IMR-90 (cell line): ENCODE data around the gene OGFOD2. TPM values are rescaled to one million over a fixed set of nuclear protein-coding genes. Genes with fewer than 3 reads are reported as not detected.

Source experiments
- ATAC-seq: fragments of 200-7000 bp; cut with Tn5 transposase; 2 replicates; pipeline ENCODE4 v1.9.1; 2020; ENCODE audit warnings: low read depth, mild to moderate bottlenecking, moderate library complexity
- BruUV-seq: library from RNA; stranded (reverse); fragments of 400-500 nt; replicated peaks from 2 replicates; lab custom pipeline; 2021; lab: Mats Ljungman, UMichigan
- CTCF ChIA-PET: fragments of 300-600 bp; formaldehyde crosslinking; extraction: SDS; loops from one replicate; lab custom pipeline; 2021; ENCODE audit warnings: antibody characterized with exemption; lab: Yijun Ruan, JAX
- POLR2A ChIA-PET: fragments of 300-600 bp; sonication (Branson Sonifier 250); formaldehyde crosslinking; loops from one replicate; lab custom pipeline; 2022; ENCODE audit warnings: antibody characterized with exemption; ENCODE audit not compliant: unreplicated experiment; lab: Charles Lee
- DNase-seq: peaks from one replicate; pipeline ENCODE4 v3.0.0; 2013
- H2AFZ ChIP-seq: replicated peaks from 2 replicates; pipeline ENCODE3; 2013; ENCODE audit warnings: low read length, mild to moderate bottlenecking; ENCODE audit not compliant: poor library complexity
- H2AK5ac ChIP-seq: 2 replicates; pipeline ENCODE4 v1.6.1; 2013; ENCODE audit warnings: low read depth, low read length, inconsistent platforms
- H2AK9ac ChIP-seq: replicated peaks from 2 replicates; pipeline ENCODE3; 2013; ENCODE audit warnings: mild to moderate bottlenecking, low read depth, low read length, moderate library complexity; ENCODE audit not compliant: poor library complexity
- H2BK120ac ChIP-seq: 2 replicates; pipeline ENCODE4 v1.6.1; 2013; ENCODE audit warnings: low read depth, low read length, inconsistent platforms
- H2BK15ac ChIP-seq: 3 replicates; pipeline ENCODE4 v1.6.1; 2013; ENCODE audit warnings: low read depth, low read length, inconsistent platforms
- H2BK20ac ChIP-seq: 2 replicates; pipeline ENCODE4 v1.6.1; 2013; ENCODE audit warnings: low read depth, mild to moderate bottlenecking, inconsistent platforms, low read length, moderate library complexity
- H2BK5ac ChIP-seq: 2 replicates; pipeline ENCODE4 v1.6.1; 2013; ENCODE audit warnings: mild to moderate bottlenecking, low read depth, low read length, inconsistent platforms; ENCODE audit not compliant: poor library complexity, severe bottlenecking
- H3K14ac ChIP-seq: replicated peaks from 2 replicates; pipeline ENCODE4 v1.6.1; 2013; ENCODE audit warnings: low read depth, low read length, inconsistent platforms
- H3K18ac ChIP-seq: 2 replicates; pipeline ENCODE4 v1.6.1; 2013; ENCODE audit warnings: low read depth, low read length, control low read depth
- H3K23ac ChIP-seq: 2 replicates; pipeline ENCODE4 v1.6.1; 2013; ENCODE audit warnings: low read depth, low read length, inconsistent platforms
- H3K27ac ChIP-seq: 2 replicates; pipeline ENCODE4 v1.5.1; 2013; ENCODE audit warnings: mild to moderate bottlenecking, control low read depth, low read length; ENCODE audit not compliant: insufficient read depth
- H3K27me3 ChIP-seq: 2 replicates; pipeline ENCODE4 v1.6.1; 2013; ENCODE audit warnings: low read length; ENCODE audit not compliant: control insufficient read depth, insufficient read depth
- H3K36me3 ChIP-seq: 2 replicates; pipeline ENCODE4 v1.6.1; 2013; ENCODE audit warnings: low read length, mixed read lengths; ENCODE audit not compliant: control insufficient read depth, insufficient read depth
- H3K4ac ChIP-seq: 2 replicates; pipeline ENCODE4 v1.6.1; 2013; ENCODE audit warnings: low read depth, low read length, inconsistent platforms
- H3K4me1 ChIP-seq: 2 replicates; pipeline ENCODE4 v1.6.1; 2013; ENCODE audit warnings: low read length, mixed read lengths; ENCODE audit not compliant: control insufficient read depth, insufficient read depth
- H3K4me2 ChIP-seq: 2 replicates; pipeline ENCODE4 v1.6.1; 2013; ENCODE audit warnings: low read depth, mild to moderate bottlenecking, control low read depth, low read length, moderate library complexity
- H3K4me3 ChIP-seq: 2 replicates; pipeline ENCODE4 v1.5.1; 2013; ENCODE audit warnings: low read depth, mild to moderate bottlenecking, control low read depth, low read length, moderate library complexity; ENCODE audit not compliant: insufficient read depth
- H3K56ac ChIP-seq: 2 replicates; pipeline ENCODE4 v1.6.1; 2013; ENCODE audit warnings: low read length, inconsistent platforms; ENCODE audit not compliant: insufficient read depth; ENCODE audit errors: extremely low read depth
- H3K79me1 ChIP-seq, 2 experiments: 2 replicates each; pipeline ENCODE4 v1.6.1; 2013; ENCODE audit warnings: low read length in 2 of 2, inconsistent platforms in 1 of 2, low read depth in 1 of 2
- H3K9ac ChIP-seq: 2 replicates; pipeline ENCODE4 v1.6.1; 2013; ENCODE audit warnings: low read depth, low read length, control low read depth
- H3K9me1 ChIP-seq: 2 replicates; pipeline ENCODE4 v1.6.1; 2013; ENCODE audit warnings: low read length, inconsistent platforms; ENCODE audit not compliant: insufficient read depth
- H3K9me3 ChIP-seq: 2 replicates; pipeline ENCODE4 v1.6.1; 2013; ENCODE audit warnings: low read length; ENCODE audit not compliant: control insufficient read depth, insufficient read depth
- H4K20me1 ChIP-seq: 2 replicates; pipeline ENCODE4 v1.6.1; 2013; ENCODE audit warnings: low read length, inconsistent platforms; ENCODE audit not compliant: insufficient read depth
- H4K5ac ChIP-seq: 2 replicates; pipeline ENCODE4 v1.6.1; 2013; ENCODE audit warnings: mild to moderate bottlenecking, low read depth, low read length, control low read depth
- H4K8ac ChIP-seq, 2 experiments: 2 replicates each; pipeline ENCODE4 v1.6.1; 2013; ENCODE audit warnings: low read depth in 2 of 2, low read length in 2 of 2, control low read depth in 1 of 2, inconsistent platforms in 1 of 2
- H4K91ac ChIP-seq: 2 replicates; pipeline ENCODE4 v1.6.1; 2013; ENCODE audit warnings: low read depth, low read length, inconsistent platforms; ENCODE audit not compliant: insufficient read depth
- BHLHE40 ChIP-seq: fragments of 150-350 bp; IDR thresholded peaks from 2 replicates; pipeline ENCODE4 v1.6.1; 2016; ENCODE audit warnings: mild to moderate bottlenecking, low read depth, low read length
- CTCF ChIP-seq: conservative IDR thresholded peaks from 2 replicates; pipeline ENCODE4 v1.5.1; 2012; ENCODE audit warnings: mild to moderate bottlenecking, low read depth, low read length, improper control_type of control experiment
- FOS ChIP-seq: fragments of 150-350 bp; IDR thresholded peaks from 2 replicates; pipeline ENCODE4 v1.6.1; 2016; ENCODE audit warnings: low read depth, low read length
- MAFK ChIP-seq: IDR thresholded peaks from 2 replicates; pipeline ENCODE4 v1.6.1; 2012; ENCODE audit warnings: low read depth, low read length, improper control_type of control experiment
- MXI1 ChIP-seq: IDR thresholded peaks from 2 replicates; pipeline ENCODE4 v1.6.1; 2012; ENCODE audit warnings: low read depth, mild to moderate bottlenecking, low read length, moderate library complexity, borderline replicate concordance
- NFE2L2 ChIP-seq: fragments of 150-350 bp; IDR thresholded peaks from 2 replicates; pipeline ENCODE4 v1.6.1; 2016; ENCODE audit warnings: low read depth, mild to moderate bottlenecking, low read length
- POLR2A ChIP-seq: IDR thresholded peaks from 2 replicates; pipeline ENCODE4 v1.6.1; 2012; ENCODE audit warnings: mild to moderate bottlenecking, low read depth, low read length
- RAD21 ChIP-seq: IDR thresholded peaks from 2 replicates; pipeline ENCODE4 v1.6.1; 2012; ENCODE audit warnings: low read length, improper control_type of control experiment
- RCOR1 ChIP-seq: IDR thresholded peaks from 2 replicates; pipeline ENCODE4 v1.6.1; 2012; ENCODE audit warnings: mild to moderate bottlenecking, low read length, improper control_type of control experiment; ENCODE audit not compliant: insufficient replicate concordance
- WGBS, 2 experiments: methylation state at CpG; one replicate each; pipeline versions ENCODE4 v1.1.5 to v1.1.7; 2013; ENCODE audit warnings: missing lambda C conversion rate in 2 of 2; ENCODE audit not compliant: insufficient read length in 1 of 2; ENCODE audit errors: extremely low coverage in 2 of 2; 5-methylcytosine and 5-hydroxymethylcytosine counted together
- dilution Hi-C: fragments of 300-500 bp; cut with HindIII; formaldehyde crosslinking; loops from one replicate; pipeline ENCODE4 v1.14.3; 2018; ENCODE audit warnings: low sequenced_read_pairs; ENCODE audit not compliant: unreplicated experiment
- in situ Hi-C: fragments of 300-500 bp; cut with MboI; formaldehyde crosslinking; loops from 3 replicates; pipeline ENCODE4 v1.14.3; 2019; ENCODE audit warnings: low sequenced_read_pairs, inconsistent platforms, mixed read lengths
- intact Hi-C: fragments of 100-400 bp; cut with micrococcal nuclease; formaldehyde crosslinking; loops from 2 replicates; pipeline ENCODE4 v1.10.0; 2022
- polyA plus RNA-seq, 3 experiments: library from polyadenylated mRNA; depleted of rRNA; stranded (reverse); fragments of >200 nt; gene quantifications; 2 replicates each; pipeline ENCODE4 v1.2.3, GENCODE V29; 2012; ENCODE audit warnings: low replicate concordance in 1 of 3
- total RNA-seq: library from RNA; depleted of rRNA; stranded (reverse); fragments of >200 nt; gene quantifications from 2 replicates; pipeline ENCODE4 v1.2.3, GENCODE V29; 2012

Gene OGFOD2
- total and polyA plus RNA-seq, 2 of the 4 experiments (the other 2 are of a cell fraction) = 4.3 to 18.2 TPM

DNA sequence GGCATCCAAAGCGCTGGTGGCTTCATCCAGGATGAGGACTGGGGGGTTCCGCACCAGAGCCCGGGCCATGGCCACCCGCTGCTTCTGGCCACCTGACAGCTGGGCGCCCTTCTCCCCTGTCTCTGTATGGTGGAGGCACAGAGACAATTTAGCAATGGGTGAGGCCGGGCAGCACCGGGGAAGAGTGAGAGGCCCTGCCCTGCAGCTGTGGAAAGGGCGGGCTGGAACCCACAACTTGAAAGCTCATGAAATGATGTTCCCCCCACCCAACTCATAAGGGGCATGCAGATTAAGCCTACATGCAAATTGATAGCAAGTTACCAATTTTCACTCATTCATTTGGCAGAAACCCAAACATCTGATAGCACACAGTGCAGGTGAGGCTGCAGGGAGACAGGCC is 42.8 kb upstream of the OGFOD2 start:
- Histone ChIP-seq H3K36me3 (peaks cover 2% of the 10 kb centered on the region), H3K23ac (no peak overlapping the region), H2AK5ac (no peak overlapping the region), H2BK120ac (no peak overlapping the region), H3K27me3 (no peaks in the 10 kb centered on the region), H3K79me1 (no peaks in the 10 kb centered on the region), H2AK9ac (no peak overlapping the region), H3K4me3 (no peak overlapping the region), H4K20me1 (no peaks in the 10 kb centered on the region), H2BK15ac (no peak overlapping the region), H2AFZ (no peak overlapping the region), H3K9me1 (peaks cover 3% of the 10 kb centered on the region), H3K4me2 (no peak overlapping the region), H3K9me3 (no peaks in the 10 kb centered on the region), H3K27ac (no peak overlapping the region), H3K56ac (no peak overlapping the region), H3K4ac (no peak overlapping the region), H3K14ac (no peak overlapping the region), H2BK20ac (no peak overlapping the region), H4K91ac (no peak overlapping the region), H4K8ac (no peak overlapping the region), H4K5ac (no peak overlapping the region), H3K18ac (no peak overlapping the region), H3K4me1 (no peaks in the 10 kb centered on the region), H3K9ac (no peak overlapping the region), H2BK5ac (no peak overlapping the region)
- intact Hi-C loops (no loop called here), in situ Hi-C loops (no loop called here), dilution Hi-C loops (no loop called here)
- TF ChIP-seq MAFK (no peak), FOS (no peak), RCOR1 (no peak), POLR2A (no peak), CTCF (no peak), BHLHE40 (no peak), MXI1 (no peak), RAD21 (no peak), NFE2L2 (no peak)
- DNase-seq (no peak), ATAC-seq (no peak)
- no CpG with 5 or more reads among the region's 8 CpGs for WGBS, 2 experiments
- ChIA-PET POLR2A (no interaction called here), CTCF (no interaction called here)
- no TSS peak for BruUV-seq
